GM10266 (cell line): ENCODE measurements around the gene TTLL11.

ENCODE experiments used
- DNase-seq: peaks from one replicate; pipeline ENCODE4 v3.0.0; 2012; ENCODE audit errors: extremely low spot score
- TF ChIP-seq, protein P1 (sequence below): IDR thresholded peaks from 2 replicates; pipeline ENCODE4 v1.5.1; 2012; ENCODE audit warnings: mild to moderate bottlenecking, low read depth; ENCODE audit not compliant: control insufficient read depth, insufficient read depth; ENCODE audit errors: missing control alignments

Gene TTLL11

GRCh38 chr9:121990600-121991306 lies 102.4 kb downstream of the TTLL11 start:
- TF ChIP-seq, protein P1, sequence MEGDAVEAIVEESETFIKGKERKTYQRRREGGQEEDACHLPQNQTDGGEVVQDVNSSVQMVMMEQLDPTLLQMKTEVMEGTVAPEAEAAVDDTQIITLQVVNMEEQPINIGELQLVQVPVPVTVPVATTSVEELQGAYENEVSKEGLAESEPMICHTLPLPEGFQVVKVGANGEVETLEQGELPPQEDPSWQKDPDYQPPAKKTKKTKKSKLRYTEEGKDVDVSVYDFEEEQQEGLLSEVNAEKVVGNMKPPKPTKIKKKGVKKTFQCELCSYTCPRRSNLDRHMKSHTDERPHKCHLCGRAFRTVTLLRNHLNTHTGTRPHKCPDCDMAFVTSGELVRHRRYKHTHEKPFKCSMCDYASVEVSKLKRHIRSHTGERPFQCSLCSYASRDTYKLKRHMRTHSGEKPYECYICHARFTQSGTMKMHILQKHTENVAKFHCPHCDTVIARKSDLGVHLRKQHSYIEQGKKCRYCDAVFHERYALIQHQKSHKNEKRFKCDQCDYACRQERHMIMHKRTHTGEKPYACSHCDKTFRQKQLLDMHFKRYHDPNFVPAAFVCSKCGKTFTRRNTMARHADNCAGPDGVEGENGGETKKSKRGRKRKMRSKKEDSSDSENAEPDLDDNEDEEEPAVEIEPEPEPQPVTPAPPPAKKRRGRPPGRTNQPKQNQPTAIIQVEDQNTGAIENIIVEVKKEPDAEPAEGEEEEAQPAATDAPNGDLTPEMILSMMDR: no peak
- DNase-seq: no peak

DNA sequence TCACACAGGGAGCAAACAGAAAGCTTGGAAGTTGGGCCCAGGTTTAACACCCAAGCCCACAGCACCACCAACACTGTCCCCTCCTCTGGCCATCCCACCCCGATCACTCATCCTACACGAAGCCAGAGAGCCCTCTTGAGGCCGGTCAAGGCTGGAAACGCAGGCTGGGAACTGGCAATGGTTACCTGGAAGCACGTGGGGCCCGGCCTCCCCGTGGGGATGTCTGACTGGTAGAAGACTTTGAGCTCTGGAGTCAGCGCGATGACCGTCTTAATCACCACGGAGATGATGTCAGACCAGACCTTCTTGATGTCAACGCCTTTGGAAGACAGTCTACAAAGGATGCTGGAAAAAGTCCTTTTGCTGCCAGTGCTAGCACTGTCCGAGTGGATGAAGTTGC lies 104.1 kb downstream of the TTLL11 start:
- DNase-seq: no peak
- TF ChIP-seq, protein P1: peak; percentile 6

DNA sequence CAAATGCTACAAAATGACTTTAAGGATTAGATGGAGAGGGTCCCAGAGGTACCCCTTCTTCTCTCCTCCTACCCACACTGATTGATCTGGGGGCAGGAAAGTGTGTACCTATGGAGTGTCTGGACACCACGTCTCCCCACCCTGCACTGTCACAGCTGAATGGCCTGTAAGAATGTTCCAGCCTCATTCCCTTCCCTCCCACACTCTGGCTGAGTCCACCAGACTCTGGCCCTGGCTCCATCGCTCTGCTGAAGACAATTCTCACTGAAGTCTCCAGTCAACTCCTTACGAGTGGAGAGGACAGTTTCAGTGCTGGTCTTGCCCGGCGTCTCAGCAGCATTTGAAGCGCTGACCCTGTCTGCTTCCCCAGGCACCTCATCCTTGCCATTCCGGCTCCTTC lies 105.8 kb downstream of the TTLL11 start:
- no peak for DNase-seq
- TF ChIP-seq, protein P1: no peak

- TF ChIP-seq, protein P1: no peak
- DNase-seq: no peak
These were observed 107.2 kb downstream of the TTLL11 start for GRCh38 chr9:121985792-121986494.

GRCh38 chr9:121984726-121985402 lies 108.2 kb downstream of the TTLL11 start:
- no peak for DNase-seq
- TF ChIP-seq, protein P1: no peak

GRCh38 chr9:121983736-121984135 lies 109.4 kb downstream of the TTLL11 start:
- TF ChIP-seq, protein P1: no peak

More at GRCh38 chr9:121983736-121984135, 109.4 kb downstream of the TTLL11 start:
- no peak for DNase-seq
